GM18511 (cell line): Measurements from ENCODE around the gene MIGA2.
"Not testable (repeated sequence)": the region's sequence is repeated elsewhere in the genome, so short reads cannot be mapped to it uniquely, and the experiment has no call there.

Experiments used
- ATAC-seq: cut with Tn5 transposase; IDR thresholded peaks from one replicate; pipeline ENCODE4 v1.9.1; 2021; ENCODE audit warnings: mild to moderate bottlenecking, moderate library complexity; ENCODE audit not compliant: unreplicated experiment

Gene MIGA2

DNA sequence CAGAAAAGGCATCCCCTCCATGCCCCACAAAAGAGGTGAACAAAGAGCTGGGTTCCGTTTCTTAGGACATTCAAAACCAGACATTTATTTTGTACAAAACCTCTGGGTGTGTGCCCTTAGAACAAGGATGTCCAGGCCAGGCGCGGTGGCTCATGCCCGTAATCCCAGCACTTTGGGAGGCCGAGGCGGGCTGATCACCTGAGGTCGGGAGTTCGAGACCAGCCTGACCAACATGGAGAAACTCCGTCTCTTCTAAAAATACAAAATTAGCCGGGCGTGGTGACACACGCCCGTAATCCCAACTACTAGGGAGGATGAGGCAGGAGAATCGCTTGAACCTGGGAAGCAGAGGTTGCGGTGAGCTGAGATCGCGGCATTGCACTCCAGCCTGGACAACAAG is 76.1 kb downstream of the MIGA2 start:
- not testable (repeated sequence) for ATAC-seq

DNA sequence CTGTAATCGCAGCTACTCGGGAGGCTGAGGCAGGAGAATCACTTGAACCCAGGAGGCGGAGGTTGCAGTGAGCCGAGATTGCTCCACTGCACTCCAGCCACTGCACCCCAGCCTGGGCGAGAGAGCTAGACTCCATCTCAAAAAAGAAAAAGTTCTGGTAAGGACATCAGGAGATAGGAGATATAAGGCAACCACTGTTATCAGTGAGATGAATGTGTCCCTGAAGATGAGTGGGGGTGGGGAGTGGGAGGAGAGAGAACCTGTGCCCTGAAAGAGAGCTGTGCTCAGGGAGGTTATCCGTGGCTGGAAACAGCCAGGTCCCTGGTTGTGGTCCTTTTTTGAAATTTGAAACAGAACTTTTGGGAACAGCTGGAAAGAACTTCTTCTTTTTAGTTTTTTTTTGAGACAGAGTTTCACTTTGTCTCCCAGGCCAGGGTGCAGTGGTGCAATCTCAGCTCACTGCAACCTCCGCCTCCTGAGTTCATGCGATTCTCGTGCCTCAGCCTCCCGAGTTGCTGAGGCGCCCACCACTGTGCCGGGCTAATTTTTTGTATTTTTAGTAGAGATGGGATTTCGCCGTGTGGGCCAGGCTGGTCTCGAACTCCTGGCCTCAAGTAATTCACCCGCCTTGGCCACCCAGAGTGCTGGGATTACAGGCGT is 77.3 kb downstream of the MIGA2 start:
- no peak for ATAC-seq

DNA sequence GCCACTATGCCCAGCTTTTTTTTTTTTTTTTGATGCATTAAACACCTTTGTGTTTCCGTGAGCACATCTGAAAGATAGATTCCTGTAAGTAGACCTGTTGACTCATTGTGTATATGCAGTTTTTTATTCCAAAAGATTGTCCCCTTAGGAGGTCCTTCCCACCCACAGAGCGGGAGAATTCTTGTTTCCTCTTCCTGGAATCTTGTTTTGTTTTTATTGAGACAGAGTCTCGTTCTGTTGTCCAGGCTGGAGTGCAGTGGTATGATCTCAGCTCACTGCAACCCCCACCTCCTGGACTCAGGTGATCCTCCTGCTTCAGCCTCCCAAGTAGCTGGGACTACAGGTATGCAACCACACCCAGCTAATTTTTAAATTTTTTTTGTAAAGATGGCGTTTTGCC is 82.4 kb downstream of the MIGA2 start:
- no peak for ATAC-seq

DNA sequence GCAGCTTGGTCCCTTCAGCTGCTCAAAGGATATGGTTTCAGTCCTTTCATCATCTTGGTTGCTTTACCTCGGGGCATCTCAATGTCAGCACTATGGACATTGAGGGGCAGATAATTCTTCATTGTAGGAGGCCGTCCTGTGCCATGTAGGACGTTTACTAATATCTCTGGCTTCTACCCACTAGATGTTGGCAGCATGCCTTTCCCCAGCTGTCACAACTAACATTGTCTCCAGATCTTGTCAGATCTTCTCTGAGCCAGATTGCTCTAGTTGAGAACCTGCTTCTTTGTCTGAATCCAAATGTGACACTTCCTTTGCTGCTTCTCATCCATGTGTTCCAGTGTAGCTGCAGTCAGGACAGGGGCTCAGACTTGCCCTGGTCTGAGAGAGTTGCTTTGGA is 85.1 kb downstream of the MIGA2 start:
- ATAC-seq, result no peak
